Right renal cortex interstitium (tissue), 3 donors: Measurements from ENCODE around the gene PIK3CD. TPM values are rescaled to one million over a fixed set of nuclear protein-coding genes. Genes with fewer than 3 reads are reported as not detected.
"Not testable (repeated sequence)": the region's sequence is repeated elsewhere in the genome, so short reads cannot be mapped to it uniquely, and the experiment has no call there.

Source experiments
- DNase-seq, 3 donors: peaks; one replicate each; pipeline ENCODE4 v3.0.0-alpha.2; 2013; ENCODE audit warnings: low read depth in 3 of 3, low spot score in 2 of 3
- polyA plus RNA-seq, 3 donors: library from polyadenylated mRNA; unstranded; fragments of 120-200 nt; gene quantifications; one replicate each; pipeline ENCODE4 v1.2.1, GENCODE V29; 2013; ENCODE audit not compliant: insufficient read length in 3 of 3

The PIK3CD gene
- polyA plus RNA-seq, 3 donors: 5.5 to 6.9 (median 5.9) TPM

DNA sequence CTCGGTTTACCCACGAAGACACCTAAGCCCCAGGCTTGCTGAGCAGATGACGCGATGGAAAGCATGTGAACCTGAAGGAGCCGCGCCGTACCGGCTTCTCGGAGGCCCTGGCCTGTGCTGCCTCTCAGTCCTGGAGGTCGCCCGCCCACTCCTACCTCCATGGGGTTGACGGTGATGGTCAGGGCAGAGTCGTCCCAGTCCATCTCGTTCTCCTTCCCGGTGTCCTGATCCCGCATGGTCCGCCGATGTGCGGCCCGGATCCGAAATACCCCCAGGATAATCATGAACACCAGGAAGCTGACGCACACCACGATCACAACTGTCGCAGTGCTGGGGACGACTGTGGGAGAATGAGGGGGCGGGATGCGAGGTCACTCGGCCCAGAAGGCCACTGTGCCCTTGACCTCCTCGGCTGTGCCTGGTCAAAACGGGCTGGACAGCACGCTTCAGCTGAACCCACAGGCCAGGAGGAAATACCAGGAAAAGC is 79.6 kb downstream of the PIK3CD start:
- DNase-seq: no peak

DNA sequence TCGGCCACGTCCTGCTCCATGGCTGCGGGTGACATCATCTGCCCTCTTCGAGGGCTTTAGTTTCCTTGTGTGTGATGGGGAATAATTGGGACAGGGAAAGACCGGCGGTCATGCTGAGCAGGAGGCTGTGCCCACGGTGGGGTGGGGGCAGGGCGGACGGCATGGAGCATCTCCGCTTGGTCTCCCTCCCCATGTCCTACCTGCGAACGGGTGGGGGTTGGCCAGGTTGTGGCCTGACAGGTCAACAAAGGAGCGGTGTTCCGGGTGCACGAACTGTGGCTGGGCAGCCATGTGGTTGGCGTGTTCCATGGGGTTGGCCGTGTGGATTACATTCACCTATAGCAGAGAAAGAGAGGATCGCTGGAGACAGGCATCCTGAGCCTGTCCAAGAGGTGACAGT is 80.0 kb downstream of the PIK3CD start:
- DNase-seq: no peak

DNA sequence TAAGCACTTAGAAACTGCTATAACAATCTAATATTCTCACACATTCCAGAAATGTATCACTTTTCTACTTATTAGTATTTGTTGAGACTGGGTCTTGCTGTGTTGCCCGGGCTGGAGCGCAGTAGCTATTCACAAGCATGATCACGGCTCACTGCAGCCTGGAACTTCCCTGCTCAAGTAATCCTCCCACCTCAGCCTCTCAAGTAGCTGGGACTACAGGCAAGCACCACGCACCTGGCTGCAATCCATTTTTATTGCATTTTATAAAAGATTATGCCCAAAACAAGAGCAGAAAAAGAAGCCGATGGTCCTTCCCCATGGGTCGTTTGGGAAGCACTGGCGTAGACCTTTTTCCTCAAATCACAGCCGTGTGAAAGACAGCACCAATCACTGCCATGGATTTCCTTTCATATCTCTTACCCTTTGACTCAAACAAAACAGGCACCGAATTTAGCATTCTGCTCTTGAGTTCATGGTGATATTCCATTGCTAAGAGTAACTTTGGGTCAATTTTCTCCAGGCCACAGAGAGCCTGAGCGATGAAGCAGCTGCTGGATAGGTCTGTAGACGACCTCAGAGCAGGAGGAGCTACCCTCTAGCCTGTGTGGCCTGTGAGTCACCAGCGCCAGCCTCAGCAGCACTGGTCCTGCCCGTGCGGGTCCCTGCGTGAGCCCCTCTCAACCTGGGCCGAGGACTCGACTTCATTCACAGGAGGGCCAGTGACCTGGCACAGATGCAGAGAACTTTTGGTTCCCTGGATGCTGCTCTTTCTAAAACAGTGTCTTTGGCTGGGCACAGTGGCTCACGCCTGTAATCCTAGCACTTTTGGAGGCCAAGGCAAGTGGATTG is 80.8 kb downstream of the PIK3CD start:
- DNase-seq: no peak

DNA sequence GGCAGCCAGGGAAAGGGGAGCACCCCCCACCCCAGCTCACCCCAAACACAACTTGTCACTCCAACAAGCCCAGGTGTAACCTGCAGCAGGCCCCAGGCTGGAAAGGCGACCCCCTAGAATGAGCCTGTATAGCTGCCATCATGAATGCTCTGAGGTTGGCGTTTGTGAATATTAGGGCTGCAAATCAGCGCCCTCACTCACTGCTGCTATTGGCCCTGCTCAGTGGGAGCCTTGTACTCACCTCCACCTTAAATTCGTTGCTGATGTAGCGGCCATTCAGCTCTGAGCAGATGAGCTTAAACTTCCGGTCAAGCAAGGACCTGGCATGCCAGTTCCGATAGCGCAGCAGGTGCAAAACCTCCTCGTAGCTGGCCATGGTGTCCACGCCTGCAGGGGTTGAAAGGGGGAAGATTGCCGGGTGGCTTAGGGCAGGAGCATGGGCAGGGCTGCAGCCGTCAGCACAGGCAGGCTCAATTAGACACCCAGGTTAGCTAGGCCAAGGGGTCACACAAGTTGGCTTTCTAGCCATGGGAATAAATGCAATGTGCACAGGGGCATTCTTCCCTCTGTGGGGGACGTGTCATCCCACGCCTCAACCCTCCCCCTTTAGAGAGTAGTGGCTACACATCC is 81.7 kb downstream of the PIK3CD start:
- no peak for DNase-seq

DNA sequence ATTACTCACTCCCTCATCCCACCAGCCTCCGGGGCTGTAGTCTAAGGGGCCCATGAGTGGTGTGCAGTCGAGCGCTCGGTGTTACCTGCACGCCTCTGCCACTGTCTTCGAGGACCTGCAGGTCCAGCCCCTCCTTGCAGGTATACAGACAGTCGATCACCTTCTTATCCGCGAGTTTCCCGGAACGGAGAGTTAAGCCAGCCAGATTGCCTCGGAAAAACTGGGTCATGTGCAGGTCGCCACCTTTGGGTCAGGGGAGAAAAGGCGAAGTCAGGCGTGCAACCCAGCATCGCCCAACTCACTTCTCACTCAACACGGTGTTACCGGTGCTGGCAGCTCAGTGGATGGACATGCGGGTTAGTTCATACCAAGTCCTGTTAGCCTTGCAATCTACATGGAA is 84.3 kb downstream of the PIK3CD start:
- DNase-seq: no peak

DNA sequence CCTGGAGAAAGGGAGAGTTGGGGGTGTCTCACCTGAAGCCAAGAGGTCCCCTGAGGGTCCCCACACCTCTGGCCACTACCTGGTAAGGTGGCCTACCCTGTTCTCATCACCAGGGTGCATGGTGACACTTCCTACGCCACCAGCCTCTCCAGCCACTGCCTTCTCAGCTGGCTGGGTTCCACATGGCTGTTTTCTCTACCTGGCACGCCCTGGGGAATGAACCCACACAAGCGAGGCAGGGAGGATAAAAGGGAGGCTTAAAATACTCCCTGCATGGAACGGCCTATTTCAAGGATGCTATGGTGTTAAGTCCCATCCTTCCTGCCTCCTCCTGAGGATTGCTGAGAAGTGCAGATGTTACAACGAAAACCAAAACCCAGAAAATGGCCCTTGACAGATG is 84.7 kb downstream of the PIK3CD start:
- no peak for DNase-seq

DNA sequence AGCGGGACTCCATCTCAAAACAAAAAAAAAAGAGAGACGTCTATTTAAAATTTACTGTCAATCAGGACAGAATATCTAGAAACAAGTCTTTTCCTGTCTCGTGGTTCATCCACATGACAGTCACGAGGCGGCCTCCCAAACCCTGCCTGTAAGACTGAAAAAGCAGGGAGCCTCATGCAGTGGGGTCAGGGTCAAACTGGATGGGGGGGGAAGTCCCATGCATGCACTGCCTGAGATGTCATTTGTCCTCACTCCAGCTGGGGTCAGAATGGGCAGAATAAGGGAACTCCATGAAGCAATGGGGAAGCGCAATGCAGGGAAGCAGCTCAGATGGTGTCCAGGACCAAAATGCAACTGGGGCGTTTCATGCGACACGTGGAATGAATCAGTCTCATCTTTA is 85.5 kb downstream of the PIK3CD start:
- no peak for DNase-seq

DNA sequence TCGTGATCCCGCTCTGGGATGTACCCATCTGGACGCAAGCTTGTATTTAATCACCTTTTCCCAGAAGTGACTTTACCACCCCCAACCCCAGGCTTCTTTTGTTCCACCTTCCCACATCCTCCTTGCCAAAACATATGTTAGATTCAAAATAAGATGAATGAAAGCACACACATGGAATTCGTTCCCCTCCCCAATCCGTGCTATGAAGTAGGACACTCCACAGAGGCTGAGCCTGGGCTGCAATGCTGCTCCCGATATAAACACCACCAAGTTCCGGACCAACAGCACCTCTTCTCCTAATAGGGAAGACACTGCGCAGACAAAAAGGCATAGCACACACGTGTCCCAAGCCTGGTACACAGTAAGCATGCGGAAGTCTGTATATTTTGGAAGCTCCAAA is 86.1 kb downstream of the PIK3CD start:
- DNase-seq: no peak

DNA sequence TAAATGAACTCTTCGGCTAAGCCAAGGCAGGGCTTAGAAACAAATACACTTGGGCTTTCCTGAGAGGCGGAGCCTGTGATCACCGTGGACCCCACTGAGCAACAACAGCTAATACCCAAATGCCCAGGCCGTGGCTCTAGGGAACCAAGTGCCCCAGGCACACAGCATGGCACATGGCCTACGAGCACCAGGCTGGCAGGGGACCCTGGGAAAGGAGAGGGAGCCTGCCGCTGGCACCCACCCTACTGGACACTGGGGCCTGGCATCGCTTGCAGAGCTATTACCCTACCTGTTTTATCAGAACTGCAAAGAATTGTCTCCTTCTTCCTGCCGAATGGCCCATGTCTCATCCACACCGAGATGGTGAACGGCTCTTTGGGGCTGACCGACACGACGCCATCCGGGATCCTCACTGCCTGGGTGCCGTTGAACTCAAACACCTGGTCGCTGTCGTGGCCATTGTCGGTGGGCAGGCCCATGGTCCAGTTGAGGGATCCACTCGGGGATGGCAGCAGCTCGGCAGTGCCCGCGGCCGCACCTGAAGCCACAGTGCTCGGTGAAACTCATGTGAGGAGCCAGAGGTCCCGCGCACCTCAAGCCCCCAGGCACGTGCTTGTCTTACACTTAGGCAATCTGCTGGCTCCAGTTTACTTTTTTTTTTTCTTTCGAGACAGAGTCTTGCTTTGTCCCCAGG is 92.7 kb downstream of the PIK3CD start:
- no peak for DNase-seq

DNA sequence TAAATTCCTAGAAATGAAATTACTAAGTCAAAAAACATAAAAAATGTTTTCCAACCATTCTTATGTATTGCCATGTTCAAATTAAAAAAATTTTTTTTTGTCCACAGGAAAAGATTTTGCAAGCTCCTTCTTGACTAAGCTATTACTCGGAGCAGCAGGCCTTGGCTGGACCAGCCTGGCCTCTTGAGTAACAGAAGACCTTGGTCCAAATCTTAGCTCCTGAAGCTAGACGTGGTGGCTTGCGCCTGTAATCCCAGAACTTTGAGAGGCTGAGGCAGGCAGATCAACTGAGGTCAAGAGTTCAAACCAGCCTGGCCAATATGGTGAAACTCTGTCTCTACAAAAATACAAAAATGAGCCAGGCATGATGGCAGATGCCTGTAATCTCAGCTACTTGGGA is 94.7 kb downstream of the PIK3CD start:
- no peak for DNase-seq

DNA sequence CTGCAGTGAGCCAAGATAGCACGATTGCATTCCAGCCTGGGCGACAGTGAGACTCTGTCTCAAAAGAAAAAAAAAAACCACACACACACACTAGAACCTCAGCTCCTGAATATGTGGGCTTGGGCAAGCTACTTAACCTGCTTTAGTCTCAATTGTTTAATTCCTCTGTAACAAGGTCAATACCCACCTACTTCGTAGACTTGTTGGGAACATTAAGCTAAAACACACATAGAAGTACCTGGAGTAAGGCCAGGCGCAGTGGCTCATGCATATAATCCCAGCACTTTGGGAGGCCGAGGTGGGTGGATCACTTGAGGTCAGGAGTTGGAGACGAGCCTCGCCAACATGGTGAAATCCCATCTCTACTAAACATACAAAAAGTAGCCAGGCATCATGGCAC is 95.1 kb downstream of the PIK3CD start:
- no peak for DNase-seq

DNA sequence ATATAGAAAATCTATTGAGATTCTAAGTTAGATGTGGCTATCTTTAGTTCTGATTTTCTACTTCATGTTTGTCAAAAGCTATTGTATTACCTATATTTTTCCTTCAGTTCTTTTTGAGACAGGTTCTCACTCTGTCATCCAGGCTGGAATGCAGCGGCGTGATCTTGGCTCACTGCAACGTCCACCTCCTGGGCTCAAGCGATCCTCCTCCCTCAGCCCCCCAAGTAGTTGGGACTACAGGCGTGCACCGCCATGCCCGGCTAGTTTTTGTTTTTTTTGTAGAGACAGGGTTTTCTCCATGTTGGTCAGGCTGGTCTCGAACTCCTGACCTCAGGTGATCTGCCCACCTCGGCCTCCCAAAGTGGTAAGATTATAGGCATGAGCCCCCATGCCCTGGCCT is 96.9 kb downstream of the PIK3CD start:
- not testable (repeated sequence) for DNase-seq

DNA sequence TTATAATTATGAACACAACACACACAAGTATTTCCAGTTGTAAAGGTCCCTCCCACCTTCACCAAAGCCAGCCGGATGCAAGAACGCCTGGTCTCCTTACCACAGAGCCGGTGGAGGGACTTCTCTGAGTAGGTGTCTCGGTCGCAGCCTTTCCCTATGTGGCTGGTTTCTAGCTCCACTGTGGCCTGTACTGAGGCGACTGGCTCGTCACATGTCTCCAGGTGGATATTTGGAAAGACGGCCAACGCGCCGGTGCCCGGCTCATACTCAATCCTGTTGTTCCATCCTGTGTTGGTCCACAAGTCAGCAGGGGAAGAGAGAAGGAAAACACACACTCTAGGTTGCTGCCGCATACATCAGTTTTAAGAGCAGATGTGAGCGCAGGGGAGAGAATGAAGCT is 97.8 kb downstream of the PIK3CD start:
- DNase-seq: no peak

DNA sequence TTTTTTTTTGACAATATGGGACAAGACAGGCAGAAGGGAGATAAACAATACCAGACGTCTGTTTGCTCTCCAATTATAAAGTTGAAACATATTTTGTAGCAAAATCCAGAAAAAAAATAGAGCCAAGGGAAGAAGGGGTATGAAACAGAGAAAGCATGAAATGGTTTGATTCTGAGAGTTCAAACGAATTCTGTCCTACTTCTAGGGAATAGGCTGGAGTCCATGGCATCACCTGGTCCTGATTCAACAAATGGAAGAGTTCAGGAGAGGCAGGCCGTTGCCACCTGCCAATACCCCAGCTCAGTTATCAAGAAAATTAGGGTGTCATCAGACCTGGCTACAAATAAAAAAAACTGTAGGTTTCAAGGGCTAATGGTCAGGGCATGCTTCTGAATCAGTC is 100.4 kb downstream of the PIK3CD start:
- no peak for DNase-seq

DNA sequence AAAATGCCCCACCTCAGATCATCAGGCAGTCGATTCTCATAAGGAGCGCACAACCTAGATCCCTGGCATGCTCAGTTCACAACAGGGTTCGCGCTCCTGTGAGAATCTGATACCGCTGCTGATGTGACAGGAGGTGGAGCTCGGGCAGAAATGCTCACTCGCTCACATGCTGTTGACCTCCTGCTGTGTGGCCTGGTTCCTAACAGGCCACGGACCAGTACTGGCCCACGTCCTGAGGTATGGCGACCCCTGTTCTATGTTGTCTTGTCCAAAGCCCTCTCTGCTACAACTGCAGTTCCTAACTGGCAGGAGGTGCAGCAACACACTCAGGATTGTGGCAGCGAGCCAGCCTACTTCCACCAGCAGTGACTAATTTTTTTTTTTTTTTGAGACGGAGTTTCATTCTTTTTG is 101.6 kb downstream of the PIK3CD start:
- DNase-seq: no peak

DNA sequence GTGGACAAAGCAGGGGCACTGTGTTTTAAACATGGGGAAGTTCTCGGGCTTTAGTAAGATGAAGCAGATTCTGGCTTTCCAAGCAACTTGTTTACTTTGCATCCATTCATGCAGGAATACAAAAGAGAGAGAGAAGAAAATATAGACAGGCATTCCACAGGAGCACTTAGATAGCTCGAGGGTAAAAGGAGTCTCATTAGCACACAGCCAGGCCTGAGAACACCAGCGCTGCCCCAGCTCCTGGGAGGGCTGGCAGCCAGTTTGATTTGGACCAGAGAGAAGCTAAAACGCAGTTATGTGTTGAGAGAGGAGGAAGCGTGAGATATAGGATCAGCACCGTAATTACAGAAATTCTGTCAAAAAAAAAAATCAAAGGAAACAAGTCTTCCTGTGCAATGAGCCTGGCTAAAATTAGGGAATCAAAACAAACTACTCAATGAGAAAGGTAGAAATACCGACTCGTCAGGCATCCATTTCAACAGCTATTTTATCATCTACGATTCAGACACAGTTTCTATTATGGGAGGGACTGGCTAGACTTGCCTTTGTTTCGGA is 104.0 kb downstream of the PIK3CD start:
- DNase-seq: no peak

DNA sequence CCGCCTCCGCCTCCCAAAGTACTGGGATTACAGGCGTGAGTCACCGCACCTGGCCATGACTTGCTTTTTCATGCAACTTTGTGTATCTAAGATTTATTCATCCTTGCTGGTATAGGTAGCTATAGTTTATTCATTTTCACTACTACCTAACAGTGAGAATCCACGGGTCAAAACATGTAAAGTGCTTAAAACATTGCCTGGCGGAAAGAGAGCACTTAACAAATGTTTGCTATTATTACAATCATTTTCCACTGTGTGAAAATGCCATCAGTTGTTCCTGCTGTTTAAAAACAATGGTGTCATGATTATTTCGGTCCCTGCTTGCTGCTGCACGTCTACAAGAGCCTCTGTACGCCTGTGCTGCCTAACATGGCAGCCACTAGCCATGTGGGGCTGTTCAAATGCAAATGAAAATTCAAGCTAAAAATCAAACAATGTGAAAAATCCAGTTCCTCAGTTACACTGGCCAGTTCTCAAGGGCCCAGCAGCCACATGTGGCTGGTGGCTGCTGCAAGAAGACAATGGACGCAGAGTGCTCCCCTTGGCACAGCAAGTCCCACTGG is 107.1 kb downstream of the PIK3CD start:
- no peak for DNase-seq

DNA sequence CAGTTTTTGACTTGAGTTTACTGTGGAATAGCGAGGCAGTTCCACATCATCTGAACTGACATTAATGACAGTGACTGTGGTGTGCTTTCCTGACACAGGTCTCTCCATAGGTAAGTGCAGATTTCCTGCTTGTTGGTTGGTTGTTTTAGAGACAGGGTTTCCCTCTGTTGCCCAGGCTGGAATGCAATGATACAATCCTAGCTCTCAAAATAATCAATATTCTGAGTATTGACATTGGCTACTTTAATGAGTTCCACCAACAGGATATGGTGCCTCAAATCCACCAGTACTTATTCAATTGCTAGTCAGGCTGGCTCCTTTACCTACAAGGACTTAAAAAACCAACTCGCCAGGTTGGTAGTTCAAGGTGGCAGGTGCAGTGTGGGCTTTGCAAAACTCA is 108.4 kb downstream of the PIK3CD start:
- DNase-seq: no peak

DNA sequence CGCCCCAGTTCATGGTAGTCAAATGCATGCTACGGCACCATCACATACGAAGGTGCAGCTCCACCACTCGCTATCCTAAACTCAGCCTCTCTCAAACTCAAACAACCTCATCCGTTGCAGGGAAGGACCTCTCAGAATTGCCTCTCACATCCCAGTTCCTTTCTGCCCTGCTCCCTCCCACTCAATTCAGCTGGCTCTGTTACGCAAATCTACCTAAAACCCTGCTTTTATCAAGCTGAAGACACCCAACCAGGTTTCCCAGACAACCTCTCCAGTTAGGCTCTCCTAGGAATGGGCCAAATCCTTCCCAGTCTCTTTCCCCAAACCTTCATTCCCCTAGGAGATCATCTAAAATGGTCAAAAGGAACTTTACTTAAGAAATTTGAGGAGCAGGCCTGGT is 109.3 kb downstream of the PIK3CD start:
- DNase-seq: no peak

DNA sequence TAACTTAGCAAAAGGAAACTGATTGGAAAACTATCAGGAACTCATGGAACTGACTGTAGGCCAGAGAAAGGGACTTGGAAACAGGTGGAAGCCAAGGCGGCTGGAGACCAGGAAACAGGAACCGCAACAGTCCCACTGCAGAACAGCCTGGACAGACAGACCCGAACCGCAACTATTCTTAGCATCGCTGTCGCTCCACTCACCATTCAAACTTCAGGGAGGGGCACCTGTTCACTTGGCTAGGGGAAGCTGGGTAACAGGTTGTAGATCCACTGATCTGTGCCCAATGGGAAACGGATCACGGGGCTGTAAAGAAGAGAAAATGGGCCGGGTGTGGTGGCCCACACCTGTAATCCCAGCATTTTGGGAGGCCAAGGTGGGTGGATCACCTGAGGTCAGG is 110.3 kb downstream of the PIK3CD start:
- DNase-seq: no peak

DNA sequence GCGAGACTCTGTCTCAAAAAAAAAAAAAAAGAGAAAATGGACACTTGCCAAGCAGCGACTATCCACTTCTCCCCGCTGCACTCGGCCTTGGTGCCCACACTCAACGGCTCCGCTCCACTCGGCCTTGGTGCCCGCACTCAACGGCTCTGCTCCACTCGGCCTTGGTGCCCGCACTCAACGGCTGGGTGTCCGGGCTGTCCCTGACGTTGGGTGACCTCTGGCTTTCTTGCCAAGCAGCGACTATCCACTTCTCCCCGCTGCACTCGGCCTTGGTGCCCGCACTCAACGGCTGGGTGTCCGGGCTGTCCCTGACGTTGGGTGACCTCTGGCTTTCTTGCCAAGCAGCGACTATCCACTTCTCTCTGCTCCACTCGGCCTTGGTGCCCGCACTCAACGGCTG is 110.9 kb downstream of the PIK3CD start:
- DNase-seq: not testable (repeated sequence)
